ENCODE data around the gene DYNLT2B.
"Not testable (repeated sequence)": the region's sequence is repeated elsewhere in the genome, so short reads cannot be mapped to it uniquely, and the experiment has no call there.

DNA sequence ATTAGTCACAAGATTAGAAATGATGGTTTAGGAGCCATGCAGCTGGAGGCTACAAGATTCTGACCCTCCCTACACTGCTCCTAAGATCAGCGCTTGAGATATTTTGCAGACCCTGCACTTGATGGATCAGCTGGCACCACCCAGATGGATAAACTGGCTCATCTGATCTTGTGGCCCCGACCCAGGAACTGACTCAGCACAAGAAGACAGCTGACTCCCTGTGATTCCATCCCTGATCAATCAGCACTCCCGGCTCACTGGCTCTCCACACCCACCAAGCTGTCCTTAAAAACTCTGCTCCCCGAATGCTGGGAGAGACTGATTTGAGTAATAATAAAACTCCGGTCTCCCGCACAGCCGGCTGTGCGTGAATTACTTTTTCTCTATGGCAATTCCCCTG lies 15.1 kb downstream of the DYNLT2B start:
- TF ChIP-seq, protein P1, sequence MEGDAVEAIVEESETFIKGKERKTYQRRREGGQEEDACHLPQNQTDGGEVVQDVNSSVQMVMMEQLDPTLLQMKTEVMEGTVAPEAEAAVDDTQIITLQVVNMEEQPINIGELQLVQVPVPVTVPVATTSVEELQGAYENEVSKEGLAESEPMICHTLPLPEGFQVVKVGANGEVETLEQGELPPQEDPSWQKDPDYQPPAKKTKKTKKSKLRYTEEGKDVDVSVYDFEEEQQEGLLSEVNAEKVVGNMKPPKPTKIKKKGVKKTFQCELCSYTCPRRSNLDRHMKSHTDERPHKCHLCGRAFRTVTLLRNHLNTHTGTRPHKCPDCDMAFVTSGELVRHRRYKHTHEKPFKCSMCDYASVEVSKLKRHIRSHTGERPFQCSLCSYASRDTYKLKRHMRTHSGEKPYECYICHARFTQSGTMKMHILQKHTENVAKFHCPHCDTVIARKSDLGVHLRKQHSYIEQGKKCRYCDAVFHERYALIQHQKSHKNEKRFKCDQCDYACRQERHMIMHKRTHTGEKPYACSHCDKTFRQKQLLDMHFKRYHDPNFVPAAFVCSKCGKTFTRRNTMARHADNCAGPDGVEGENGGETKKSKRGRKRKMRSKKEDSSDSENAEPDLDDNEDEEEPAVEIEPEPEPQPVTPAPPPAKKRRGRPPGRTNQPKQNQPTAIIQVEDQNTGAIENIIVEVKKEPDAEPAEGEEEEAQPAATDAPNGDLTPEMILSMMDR (IDR thresholded peaks at IDR 0.05), result not testable (repeated sequence)
- not testable (repeated sequence) for TF ChIP-seq POLR2A, POLR2AphosphoS5 (IDR thresholded peaks at IDR 0.05)

Measured in stomach (tissue), 4 donors.